T47D (cell line): ENCODE data around the gene TMEM123.

Experiments used
- DNase-seq, 2 experiments: peaks; one replicate each; pipeline versions ENCODE4 v3.0.0 to v3.0.0-alpha.2; 2011 to 2012; ENCODE audit warnings: low read depth in 1 of 2, low spot score in 1 of 2
- JUND ChIP-seq: IDR thresholded peaks from 2 replicates; pipeline ENCODE4 v1.6.1; 2012; ENCODE audit warnings: low read depth
- in situ Hi-C: cut with HindIII; loops from 2 replicates; pipeline ENCODE4 v1.10.0; 2016; ENCODE audit warnings: low sequenced_read_pairs, low pct_unique_long_range_greater_than_20kb

Gene TMEM123

GRCh38 chr11:102467853-102468580 lies 15.5 kb upstream of the TMEM123 start:
- no peak; the same call in 1 of the 2 replicates for TF ChIP-seq JUND
- in situ Hi-C loops = no loop called here
- no peak for DNase-seq

DNA sequence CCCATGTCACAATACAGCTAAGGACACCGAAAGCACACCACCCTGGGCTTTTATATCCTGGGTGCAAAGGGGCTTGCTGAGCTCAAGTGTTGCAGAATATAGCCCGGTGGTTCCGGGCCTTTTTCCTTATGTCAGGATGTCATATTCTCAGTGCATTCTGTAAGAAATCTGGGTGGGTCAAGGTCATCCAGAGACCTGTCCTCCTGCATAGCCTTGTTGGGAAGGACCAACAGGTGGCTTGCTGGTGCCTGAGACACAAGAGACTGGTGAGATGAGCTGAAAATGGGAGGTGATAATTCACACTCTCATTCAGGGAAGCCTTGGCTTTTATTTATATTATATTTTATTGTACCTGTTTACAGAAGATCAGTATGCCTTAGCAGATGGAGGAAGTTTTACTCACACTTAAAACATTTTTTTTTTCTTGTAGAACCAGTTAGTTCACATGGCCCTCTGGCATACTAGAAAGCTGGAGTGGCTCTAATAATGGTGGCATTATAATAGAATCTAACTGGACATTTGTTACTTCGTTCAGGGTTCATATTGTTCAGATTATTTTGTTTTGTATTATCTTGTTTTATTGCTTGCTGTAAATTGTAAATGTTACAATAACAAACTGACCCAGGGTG lies 14.6 kb upstream of the TMEM123 start:
- in situ Hi-C loops = no loop called here
- peak; percentile 12; the same call in 1 of the 2 replicates for TF ChIP-seq JUND
- DNase-seq = peak; percentile 26 to 76

- in situ Hi-C loops = no loop called here
- no peak for TF ChIP-seq JUND
These were observed 13.1 kb upstream of the TMEM123 start for GRCh38 chr11:102465696-102466095.

GRCh38 chr11:102464859-102465500 lies 12.4 kb upstream of the TMEM123 start:
- no peak for TF ChIP-seq JUND
- no peak for DNase-seq
- in situ Hi-C loops = no loop called here

More at GRCh38 chr11:102465696-102466095, 13.1 kb upstream of the TMEM123 start:
- DNase-seq = no peak

DNA sequence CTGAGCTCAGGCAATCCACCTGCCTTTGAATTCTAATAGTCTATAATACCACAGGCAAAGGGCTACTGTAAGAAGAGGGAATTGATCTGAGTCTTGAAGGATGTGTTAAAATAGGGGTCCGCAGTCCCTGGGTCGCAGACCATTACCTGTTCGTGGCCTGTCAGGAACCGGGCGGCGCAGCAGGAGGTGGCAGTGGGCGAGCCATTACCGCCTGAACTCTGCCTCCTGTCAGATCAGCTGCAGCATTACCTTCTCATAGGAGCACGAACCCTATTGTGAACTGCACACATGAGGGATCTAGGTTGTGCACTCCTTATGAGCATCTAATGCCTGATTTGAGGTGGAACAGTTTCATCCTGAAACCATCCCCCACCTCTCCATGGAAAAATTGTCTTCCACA lies 11.5 kb upstream of the TMEM123 start:
- in situ Hi-C loops = no loop called here
- no peak for DNase-seq
- no peak for TF ChIP-seq JUND

DNA sequence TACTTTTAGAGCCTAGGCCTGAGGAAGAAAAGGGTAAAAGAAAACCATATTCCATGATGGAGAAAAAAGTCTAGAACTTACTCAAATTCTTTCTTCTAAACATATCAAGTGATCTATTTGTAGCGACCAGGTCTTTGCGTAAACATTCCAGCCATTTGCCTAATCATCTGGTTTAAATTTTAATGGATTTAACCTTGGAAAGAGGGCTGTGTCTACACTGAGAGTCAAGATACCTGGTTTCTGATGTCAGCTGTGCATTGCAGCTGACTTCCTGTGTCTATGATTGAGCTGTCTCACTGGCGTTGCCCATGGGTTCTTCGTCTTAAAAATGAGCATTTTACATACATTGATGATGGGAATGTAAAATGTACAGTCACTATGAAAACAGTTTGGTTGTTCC lies 10.0 kb upstream of the TMEM123 start:
- no peak for TF ChIP-seq JUND
- in situ Hi-C loops = no loop called here
- no peak for DNase-seq

- in situ Hi-C loops = no loop called here
- no peak for DNase-seq
- TF ChIP-seq JUND = no peak
These were observed 6.8 kb upstream of the TMEM123 start for GRCh38 chr11:102459393-102459792.

DNA sequence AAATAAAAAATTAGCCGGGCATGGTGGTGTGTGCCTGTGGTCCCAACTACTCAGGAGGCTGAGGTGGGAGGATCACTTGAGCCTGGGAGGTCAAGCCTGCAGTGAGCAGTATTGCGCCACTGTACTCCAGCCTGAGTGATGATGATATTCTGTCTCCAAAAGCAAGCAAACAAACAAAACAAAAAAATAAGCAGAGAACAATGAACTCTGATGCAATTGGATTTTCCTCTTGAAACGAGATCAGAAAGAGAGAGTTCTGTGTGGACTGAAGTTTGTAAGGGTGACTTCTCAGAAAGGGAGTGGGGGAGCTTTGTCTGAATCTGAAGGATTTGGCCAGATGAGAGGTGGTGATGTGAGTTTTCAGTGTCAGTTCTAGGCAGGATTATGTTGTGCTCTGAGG lies 6.0 kb upstream of the TMEM123 start:
- in situ Hi-C loops = no loop called here
- TF ChIP-seq JUND = no peak
- no peak for DNase-seq

DNA sequence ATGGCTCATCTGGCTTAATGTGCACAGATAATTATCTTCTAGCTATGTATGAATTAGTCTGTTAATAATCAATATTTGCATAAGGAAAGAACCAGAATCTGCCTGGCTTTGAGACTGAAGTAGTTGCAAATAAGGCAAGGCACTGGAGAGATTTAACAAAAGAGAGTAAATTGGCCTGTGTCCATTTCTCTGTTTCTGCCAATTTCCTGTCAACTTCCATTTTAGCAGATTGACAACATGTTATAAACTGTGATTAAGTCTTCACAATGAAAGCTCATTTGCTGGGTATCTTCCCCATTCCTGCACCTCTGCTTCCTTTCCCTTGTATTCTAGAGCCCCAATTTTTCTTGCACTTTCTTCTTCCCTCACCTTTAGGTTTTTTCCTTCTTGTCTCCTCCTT lies 5.3 kb upstream of the TMEM123 start:
- no peak for TF ChIP-seq JUND
- in situ Hi-C loops = no loop called here
- DNase-seq = no peak

- in situ Hi-C loops = no loop called here
- DNase-seq = peak in 1 of 2 experiments; percentile 48
- no peak for TF ChIP-seq JUND
These were observed 4.6 kb upstream of the TMEM123 start for GRCh38 chr11:102457056-102457677.

GRCh38 chr11:102456381-102456780 lies 3.8 kb upstream of the TMEM123 start:
- no peak for DNase-seq
- in situ Hi-C loops = no loop called here
- no peak for TF ChIP-seq JUND

DNA sequence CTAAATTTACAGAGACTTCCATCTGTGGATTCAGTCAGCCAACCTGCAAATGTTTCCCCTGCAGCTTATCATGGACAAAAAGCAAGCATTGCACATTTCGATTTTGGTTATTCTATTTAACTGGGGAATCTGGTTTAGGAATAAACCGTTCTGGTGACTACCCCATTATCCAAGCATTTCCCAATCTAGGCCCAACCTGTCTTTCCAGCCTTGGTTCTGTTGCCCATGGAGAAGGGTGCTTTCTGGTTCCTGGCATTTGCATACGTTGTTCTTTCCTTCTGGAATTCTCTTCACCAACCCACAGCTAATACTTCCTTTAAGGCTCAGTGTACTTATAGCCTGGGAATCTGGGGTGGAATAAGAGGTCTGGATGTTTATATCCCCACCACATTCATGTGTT lies 1.4 kb upstream of the TMEM123 start:
- in situ Hi-C loops = no loop called here
- peak in 1 of 2 experiments; percentile 42 for DNase-seq
- no peak for TF ChIP-seq JUND

DNA sequence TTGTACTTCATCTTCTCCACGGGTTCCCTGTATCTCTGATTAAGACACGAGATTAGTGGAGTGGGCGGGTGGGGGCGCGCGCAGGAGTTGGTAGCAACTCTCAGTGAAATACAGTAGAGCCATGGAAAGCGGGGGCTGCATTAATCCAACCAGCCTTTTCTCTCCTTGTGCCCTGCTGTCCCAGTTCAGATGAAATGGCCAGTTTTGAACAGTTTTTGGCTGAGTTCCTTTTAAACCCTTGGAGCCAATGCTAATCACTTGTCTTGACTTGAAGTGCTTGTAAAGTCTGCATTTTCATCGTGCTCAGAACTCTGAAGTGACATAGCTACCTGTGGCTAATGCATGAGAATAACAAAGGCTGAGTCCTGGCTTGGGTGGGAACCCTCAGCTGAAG lies 734 bp upstream of the TMEM123 start:
- TF ChIP-seq JUND = no peak
- DNase-seq = no peak
- in situ Hi-C loops = no loop called here
